Progenitor cell of endocrine pancreas (in vitro differentiated cells): ENCODE results near the gene IRF1. TPM values are rescaled to one million over a fixed set of nuclear protein-coding genes. Genes with fewer than 3 reads are reported as not detected.

Experiments used
- DNase-seq: peaks from one replicate; pipeline ENCODE4 v3.0.0; 2021; ENCODE audit warnings: low spot score; ENCODE audit not compliant: unreplicated experiment
- H3K27ac Mint-ChIP-seq: 2 replicates; pipeline ENCODE4 v1.8.0; 2021; ENCODE audit warnings: mild to moderate bottlenecking, moderate library complexity, mixed read lengths
- H3K27me3 Mint-ChIP-seq: 2 replicates; pipeline ENCODE4 v1.8.0; 2021; ENCODE audit warnings: mixed read lengths
- H3K36me3 Mint-ChIP-seq: 2 replicates; pipeline ENCODE4 v1.8.0; 2022; ENCODE audit warnings: mixed read lengths; ENCODE audit not compliant: insufficient read depth
- H3K4me1 Mint-ChIP-seq: 2 replicates; pipeline ENCODE4 v1.8.0; 2021; ENCODE audit warnings: low read depth, mixed read lengths
- H3K4me3 Mint-ChIP-seq: 2 replicates; pipeline ENCODE4 v1.8.0; 2021; ENCODE audit warnings: low read depth, mild to moderate bottlenecking, moderate library complexity, mixed read lengths
- H3K9me3 Mint-ChIP-seq: 2 replicates; pipeline ENCODE4 v1.8.0; 2021; ENCODE audit warnings: low read depth, mixed read lengths
- CTCF ChIP-seq: fragments of 200-600 bp; sonication (generic); IDR thresholded peaks from one replicate; pipeline ENCODE4 v1.5.0; 2021; ENCODE audit warnings: antibody characterized with exemption, mild to moderate bottlenecking; ENCODE audit not compliant: unreplicated experiment
- total RNA-seq: library from RNA; stranded (reverse); gene quantifications from 2 replicates; pipeline ENCODE4 v1.2.1, GENCODE V29; 2021

Gene IRF1
- total RNA-seq, 1 donor from 2014 or later = 2.3 TPM

- no peak overlapping the region for H3K4me3 Mint-ChIP-seq
- no peak for DNase-seq
- H3K9me3 Mint-ChIP-seq = no peaks in the 10 kb centered on the region
- H3K4me1 Mint-ChIP-seq = peaks cover 7% of the 10 kb centered on the region
- peaks cover 13% of the 10 kb centered on the region for H3K27me3 Mint-ChIP-seq
- no peak for TF ChIP-seq CTCF
- no peaks in the 10 kb centered on the region for H3K36me3 Mint-ChIP-seq
- no peak overlapping the region for H3K27ac Mint-ChIP-seq
These were observed 27.5 kb downstream of the IRF1 start for GRCh38 chr5:132462856-132463745.

- Mint-ChIP-seq H3K4me3 (no peak overlapping the region), H3K27me3 (peaks cover 13% of the 10 kb centered on the region), H3K27ac (no peak overlapping the region), H3K9me3 (no peaks in the 10 kb centered on the region), H3K4me1 (peaks cover 7% of the 10 kb centered on the region), H3K36me3 (no peaks in the 10 kb centered on the region)
- DNase-seq = no peak
- no peak for TF ChIP-seq CTCF
These were observed 28.2 kb downstream of the IRF1 start for GRCh38 chr5:132462333-132462732.

- no peaks in the 10 kb centered on the region for H3K9me3 Mint-ChIP-seq
- DNase-seq = no peak
- peaks cover 7% of the 10 kb centered on the region for H3K4me1 Mint-ChIP-seq
- no peak for TF ChIP-seq CTCF
- no peak overlapping the region for H3K27ac Mint-ChIP-seq
- no peaks in the 10 kb centered on the region for H3K36me3 Mint-ChIP-seq
- peaks cover 13% of the 10 kb centered on the region for H3K27me3 Mint-ChIP-seq
- H3K4me3 Mint-ChIP-seq = no peak overlapping the region
These were observed 29.0 kb downstream of the IRF1 start for GRCh38 chr5:132461569-132462070.

- no peak for TF ChIP-seq CTCF
- Mint-ChIP-seq H3K4me3 (no peak overlapping the region), H3K4me1 (peaks cover 12% of the 10 kb centered on the region), H3K9me3 (no peaks in the 10 kb centered on the region), H3K36me3 (no peaks in the 10 kb centered on the region), H3K27ac (no peak overlapping the region), H3K27me3 (peaks cover 13% of the 10 kb centered on the region)
- DNase-seq = no peak
These were observed 29.6 kb downstream of the IRF1 start for GRCh38 chr5:132460846-132461568.
